Upper lobe of left lung (tissue), 4 donors: ENCODE data around the gene VSTM5.

Source experiments
- POLR2A ChIP-seq, 4 donors: fragments of 450-650 bp; IDR thresholded peaks; one replicate each; pipeline ENCODE4 v1.5.1; 2016 to 2017; ENCODE audit warnings: antibody characterized with exemption in 4 of 4, mild to moderate bottlenecking in 2 of 4
- POLR2AphosphoS5 ChIP-seq, 2 donors: sonication (generic); formaldehyde crosslinking; IDR thresholded peaks; one replicate each; pipeline ENCODE4 v1.5.1; 2017; ENCODE audit warnings: antibody characterized with exemption in 2 of 2

DNA sequence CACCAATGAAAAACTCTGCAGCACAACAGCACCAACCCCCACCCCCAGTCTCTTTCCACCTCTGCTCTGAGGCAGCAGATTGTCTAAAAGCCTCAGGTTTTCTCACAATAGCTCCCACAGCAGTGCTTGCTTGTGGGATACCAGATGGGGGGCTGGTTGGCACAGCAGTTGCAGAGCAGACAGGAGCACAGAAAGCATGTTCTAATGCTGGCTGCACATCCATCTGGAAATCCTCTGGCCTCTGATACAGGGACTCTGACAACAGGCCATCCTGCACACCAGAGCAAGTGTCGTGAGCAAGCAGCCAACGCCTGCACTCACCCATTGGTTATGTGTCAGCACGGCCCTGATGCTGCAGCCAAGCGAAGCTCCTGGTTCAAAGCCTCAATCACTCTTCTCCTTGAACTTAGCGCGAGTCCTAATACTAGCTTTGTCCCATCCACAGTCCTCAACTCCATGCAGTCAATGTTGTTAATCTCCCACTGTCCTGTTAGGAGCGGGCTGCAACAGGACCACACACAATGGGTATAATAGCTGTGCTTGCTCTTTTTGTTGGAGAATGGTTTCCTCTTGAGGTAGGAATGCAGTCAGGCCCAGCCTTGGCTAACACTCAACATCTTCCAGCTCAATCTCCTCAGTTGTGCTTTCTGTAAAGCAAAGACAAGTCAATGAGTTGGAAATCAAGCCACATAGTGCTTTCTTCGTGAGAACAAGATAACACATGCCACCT is 30.3 kb downstream of the VSTM5 start:
- TF ChIP-seq POLR2A (IDR thresholded peaks at IDR 0.05) (no peak), POLR2AphosphoS5 (IDR thresholded peaks at IDR 0.05) (no peak)
